Peyer's patch (tissue), 4 donors: ENCODE measurements around the gene ANKRD55. TPM values are rescaled to one million over a fixed set of nuclear protein-coding genes. Genes with fewer than 3 reads are reported as not detected.

Source experiments
- DNase-seq, 3 donors: peaks; one replicate each; pipeline ENCODE4 v3.0.0-alpha.2; 2017 to 2019
- H3K27ac ChIP-seq, 4 donors: fragments of 200-600 bp; sonication (generic); one replicate each; pipeline ENCODE4 v1.5.1; 2016 to 2019
- H3K27me3 ChIP-seq, 2 donors: fragments of 200-600 bp; sonication (generic); one replicate each; pipeline ENCODE4 v1.5.1; 2019
- H3K36me3 ChIP-seq, 3 donors: fragments of 200-600 bp; sonication (generic); one replicate each; pipeline ENCODE4 v1.5.1; 2016 to 2019
- H3K4me1 ChIP-seq, 4 donors: fragments of 200-600 bp; sonication (generic); one replicate each; pipeline ENCODE4 v1.5.1; 2016 to 2019
- H3K4me3 ChIP-seq, 4 donors: fragments of 200-600 bp; sonication (generic); 1 replicate in 3 of 4; 2 replicates in 1 of 4; pipeline ENCODE4 v1.5.1; 2016 to 2019; ENCODE audit warnings: mild to moderate bottlenecking in 1 of 4
- H3K9me3 ChIP-seq, 4 donors: fragments of 200-600 bp; sonication (generic); one replicate each; pipeline ENCODE4 v1.5.1; 2016 to 2019; ENCODE audit warnings: mild to moderate bottlenecking in 1 of 4
- CTCF ChIP-seq, 6 experiments: fragments of 450-650 bp in 4 of 6; fragments of 200-600 bp in 2 of 6; sonication (generic) in 1 of 6; IDR thresholded peaks; one replicate each; pipeline ENCODE4 v1.5.1; 2017 to 2019; ENCODE audit warnings: antibody characterized with exemption in 6 of 6, mild to moderate bottlenecking in 3 of 6, moderate library complexity in 1 of 6
- POLR2A ChIP-seq, 2 donors: fragments of 450-650 bp; IDR thresholded peaks; one replicate each; pipeline ENCODE4 v1.5.1; 2017; ENCODE audit warnings: antibody characterized with exemption in 2 of 2, mild to moderate bottlenecking in 2 of 2, moderate library complexity in 2 of 2
- total RNA-seq, 4 donors: library from RNA; depleted of rRNA; stranded (reverse); fragments of >200 nt; gene quantifications; one replicate each; pipeline ENCODE4 v1.1.0, GENCODE V29; 2016

The ANKRD55 gene
- total RNA-seq, 4 donors from 2014 or later: 0.80 to 8.3 TPM; not detected in 2

DNA sequence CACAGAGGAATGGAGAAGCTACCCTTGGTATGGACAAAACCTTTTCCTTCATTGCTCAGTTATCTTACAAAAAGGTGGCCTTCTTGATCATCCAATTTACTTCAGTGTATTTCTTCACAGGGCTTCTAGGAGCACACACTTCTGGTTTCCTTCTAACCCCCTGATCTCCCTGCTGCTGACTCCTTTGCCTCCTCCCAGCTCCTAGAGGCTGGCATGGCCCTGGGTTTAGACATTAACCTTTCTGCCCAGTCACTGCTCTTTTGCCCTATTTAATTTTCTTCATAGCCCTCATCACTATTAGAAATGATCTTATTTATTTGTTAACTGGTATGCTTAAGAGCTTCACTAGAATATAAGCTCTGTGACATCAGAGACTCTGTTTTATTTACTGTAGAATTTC is 63.2 kb downstream of the ANKRD55 start:
- H3K4me1 ChIP-seq: no peaks in the 10 kb centered on the region
- H3K4me3 ChIP-seq: no peak overlapping the region
- DNase-seq: no peak
- TF ChIP-seq POLR2A (IDR thresholded peaks at IDR 0.05) (no peak), CTCF (IDR thresholded peaks at IDR 0.05) (no peak)
- H3K36me3 ChIP-seq: no peaks in the 10 kb centered on the region
- H3K9me3 ChIP-seq: no peaks in the 10 kb centered on the region
- H3K27me3 ChIP-seq: no peaks in the 10 kb centered on the region
- H3K27ac ChIP-seq: no peak overlapping the region

DNA sequence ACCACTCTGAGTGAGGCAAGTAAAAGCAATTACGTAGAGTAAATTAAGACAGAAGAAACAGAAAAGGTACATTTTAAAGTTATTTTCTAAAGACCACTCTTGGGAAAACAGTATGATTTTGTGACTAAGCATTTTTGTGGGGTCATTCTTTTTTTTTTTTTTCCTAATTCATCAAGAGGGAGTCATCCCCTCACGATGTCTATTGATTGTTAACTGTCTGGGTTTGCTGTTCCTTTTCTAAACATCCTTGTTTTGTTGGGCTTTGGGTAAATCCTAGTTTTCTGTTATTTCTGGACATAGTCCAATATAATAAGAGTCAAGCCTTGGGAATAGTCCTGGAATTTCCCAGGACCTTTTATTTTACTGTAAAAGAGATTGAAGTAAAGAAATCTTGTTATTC is 63.8 kb downstream of the ANKRD55 start:
- H3K36me3 ChIP-seq: no peaks in the 10 kb centered on the region
- H3K4me3 ChIP-seq: no peak overlapping the region
- no peak for TF ChIP-seq POLR2A (IDR thresholded peaks at IDR 0.05)
- no peak for TF ChIP-seq CTCF (IDR thresholded peaks at IDR 0.05)
- no peaks in the 10 kb centered on the region for H3K9me3 ChIP-seq
- H3K4me1 ChIP-seq: no peaks in the 10 kb centered on the region
- H3K27ac ChIP-seq: no peak overlapping the region
- no peak for DNase-seq
- H3K27me3 ChIP-seq: no peaks in the 10 kb centered on the region

DNA sequence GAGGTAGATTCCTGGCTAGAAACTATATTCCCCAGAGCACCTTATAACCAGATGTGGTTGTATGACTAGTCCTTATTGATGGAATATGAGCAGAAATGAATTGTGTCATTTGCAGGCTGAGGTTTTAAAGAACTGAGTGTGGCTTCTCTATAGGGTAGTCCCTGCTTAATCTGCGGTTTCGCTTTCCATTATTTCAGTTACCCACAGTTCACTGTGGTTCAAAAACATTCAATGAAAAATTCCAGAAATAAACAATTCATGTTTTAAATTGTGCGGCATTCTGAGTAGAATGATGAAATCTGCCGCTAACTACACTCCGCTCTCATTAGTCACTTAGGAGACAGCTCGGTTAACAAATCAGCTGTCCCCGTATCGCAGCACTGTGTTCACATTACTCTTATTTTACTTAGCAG is 65.1 kb downstream of the ANKRD55 start:
- Histone ChIP-seq H3K9me3 (no peaks in the 10 kb centered on the region), H3K4me3 (no peak overlapping the region), H3K4me1 (no peaks in the 10 kb centered on the region), H3K27ac (no peak overlapping the region), H3K27me3 (no peaks in the 10 kb centered on the region), H3K36me3 (no peaks in the 10 kb centered on the region)
- TF ChIP-seq CTCF (IDR thresholded peaks at IDR 0.05) (no peak), POLR2A (IDR thresholded peaks at IDR 0.05) (no peak)
- no peak for DNase-seq

DNA sequence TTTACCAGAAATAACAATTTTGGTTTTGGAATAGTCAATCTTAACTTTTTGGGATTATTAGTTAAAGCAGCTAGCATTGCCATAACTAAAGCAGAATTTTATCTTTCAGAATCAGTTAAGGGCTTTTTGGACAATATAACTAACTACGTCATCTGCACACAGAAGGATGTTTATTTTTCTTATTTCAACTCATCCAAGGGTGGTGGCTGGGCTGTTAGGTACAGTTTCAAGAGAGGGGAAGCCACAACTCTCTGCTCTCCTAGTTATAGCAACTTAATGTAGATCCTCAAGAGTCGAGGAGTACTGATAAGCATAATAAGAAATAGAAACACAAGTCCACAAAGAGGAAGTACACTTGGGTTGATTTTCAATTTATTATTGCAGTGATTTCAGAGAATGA is 65.6 kb downstream of the ANKRD55 start:
- Histone ChIP-seq H3K27me3 (no peaks in the 10 kb centered on the region), H3K36me3 (no peaks in the 10 kb centered on the region), H3K9me3 (no peaks in the 10 kb centered on the region), H3K4me1 (no peaks in the 10 kb centered on the region), H3K4me3 (no peak overlapping the region), H3K27ac (no peak overlapping the region)
- no peak for DNase-seq
- TF ChIP-seq POLR2A (IDR thresholded peaks at IDR 0.05): no peak
- no peak for TF ChIP-seq CTCF (IDR thresholded peaks at IDR 0.05)

GRCh38 chr5:56166671-56167385 is 66.3 kb downstream of the ANKRD55 start:
- Histone ChIP-seq H3K27me3 (no peaks in the 10 kb centered on the region), H3K27ac (no peak overlapping the region)

DNA sequence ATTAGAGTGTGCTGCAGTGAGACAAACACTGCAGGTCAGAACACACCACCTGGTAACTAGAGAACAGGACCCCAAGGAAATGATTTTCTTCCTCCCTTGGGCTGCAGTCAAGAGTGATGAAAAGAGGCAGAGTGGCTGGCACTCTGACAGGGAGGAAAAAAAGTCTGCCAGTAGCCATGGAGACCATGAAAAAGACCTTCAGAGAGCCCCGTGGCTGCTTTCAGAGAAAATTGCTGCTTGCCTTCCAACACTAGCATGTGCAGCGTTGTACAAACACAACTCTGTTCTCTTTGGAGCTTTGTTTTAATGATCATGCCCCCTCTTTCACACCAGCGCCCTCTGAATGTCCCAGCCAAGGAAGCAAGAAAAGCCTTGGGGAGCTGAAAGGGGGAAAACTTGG is 68.8 kb downstream of the ANKRD55 start:
- Histone ChIP-seq H3K4me1 (no peaks in the 10 kb centered on the region), H3K36me3 (no peaks in the 10 kb centered on the region), H3K9me3 (no peaks in the 10 kb centered on the region), H3K27me3 (no peaks in the 10 kb centered on the region), H3K27ac (no peak overlapping the region), H3K4me3 (no peak overlapping the region)
- no peak for DNase-seq
- TF ChIP-seq POLR2A (IDR thresholded peaks at IDR 0.05): no peak
- TF ChIP-seq CTCF (IDR thresholded peaks at IDR 0.05): no peak

More at GRCh38 chr5:56166671-56167385, 66.3 kb downstream of the ANKRD55 start:
- Histone ChIP-seq H3K36me3 (no peaks in the 10 kb centered on the region), H3K9me3 (no peaks in the 10 kb centered on the region), H3K4me1 (no peaks in the 10 kb centered on the region), H3K4me3 (no peak overlapping the region)
- no peak for DNase-seq
- no peak for TF ChIP-seq POLR2A (IDR thresholded peaks at IDR 0.05)
